ENCODE measurements around the gene DMC1. TPM values are rescaled to one million over a fixed set of nuclear protein-coding genes. Genes with fewer than 3 reads are reported as not detected.

Gene DMC1
- total RNA-seq, 1 experiment from 2014 or later: 0.89 TPM

- no peak overlapping the region for H3K4me3 ChIP-seq (replicated peaks in 1 of 2; ENCODE audit: low read depth in 1 of 2, low read length in 2 of 2)
- H3K9me2 ChIP-seq (ENCODE audit: insufficient read depth): no peaks in the 10 kb centered on the region
- H3K27me3 ChIP-seq (ENCODE audit: insufficient read depth, low read length): no peaks in the 10 kb centered on the region
- H3K9me3 ChIP-seq (ENCODE audit: control insufficient read depth in 1 of 2, insufficient read depth in 1 of 2, low read depth in 1 of 2, low read length in 2 of 2): no peaks in the 10 kb centered on the region
- no peak overlapping the region for H3K4me2 ChIP-seq (ENCODE audit: low read length)
- H3K79me2 ChIP-seq (ENCODE audit: insufficient read depth, low read length): no peaks in the 10 kb centered on the region
- H3K36me3 ChIP-seq (ENCODE audit: control insufficient read depth in 1 of 2, insufficient read depth in 2 of 2, low read length in 2 of 2): no peaks in the 10 kb centered on the region
- H4K20me1 ChIP-seq (ENCODE audit: insufficient read depth): no peaks in the 10 kb centered on the region
- ChIA-PET POLR2A (no interaction called here), CTCF (interaction anchor here (1.5 kb wide), 1 partner anchor 48 kb away, joined by 5 read pairs; no protein-coding TSS in a partner anchor), RAD21 (ENCODE audit: low non-redundant PET in 1 of 2, low total read pairs in 2 of 2, uncharacterized antibody in 2 of 2, unreplicated experiment in 2 of 2) (no interaction called here)
- no peak overlapping the region for H2AFZ ChIP-seq (ENCODE audit: low read depth, low read length, poor library complexity, severe bottlenecking)
- H3K4me1 ChIP-seq (ENCODE audit: control insufficient read depth in 1 of 2, insufficient read depth in 2 of 2, low read length in 2 of 2): no peaks in the 10 kb centered on the region
- ATAC-seq (no peak), DNase-seq (ENCODE audit: low read depth, low spot score) (no peak)
- no TSS peak for BruUV-seq (replicated peaks)
- intact Hi-C loops (cut with micrococcal nuclease): no loop called here
- TF ChIP-seq ATF3 (IDR thresholded peaks at IDR 0.05) (no peak), SRF (IDR thresholded peaks at IDR 0.05; ENCODE audit: low read depth) (no peak), MAX (IDR thresholded peaks at IDR 0.05) (no peak), EZH2 (IDR thresholded peaks at IDR 0.05) (no peak), ELF1 (IDR thresholded peaks at IDR 0.05; ENCODE audit: borderline replicate concordance, low read depth) (no peak)
- H3K9ac ChIP-seq (ENCODE audit: low read length): no peak overlapping the region
- H3K27ac ChIP-seq (ENCODE audit: low read depth, low read length): no peak overlapping the region
Observed at GRCh38 chr22:38523479-38523878, 46.5 kb downstream of the DMC1 start.

GRCh38 chr22:38523029-38523428 lies 47.0 kb downstream of the DMC1 start:
- CTCF ChIA-PET: interaction anchor here (1.5 kb wide), 1 partner anchor 48 kb away, joined by 5 read pairs; no protein-coding TSS in a partner anchor
- RAD21 ChIA-PET (ENCODE audit: low non-redundant PET in 1 of 2, low total read pairs in 2 of 2, uncharacterized antibody in 2 of 2, unreplicated experiment in 2 of 2): no interaction called here
- intact Hi-C loops (cut with micrococcal nuclease): no loop called here
- Histone ChIP-seq H3K9me3 (ENCODE audit: control insufficient read depth in 1 of 2, insufficient read depth in 1 of 2, low read depth in 1 of 2, low read length in 2 of 2) (no peaks in the 10 kb centered on the region), H3K4me1 (ENCODE audit: control insufficient read depth in 1 of 2, insufficient read depth in 2 of 2, low read length in 2 of 2) (no peaks in the 10 kb centered on the region), H3K4me2 (ENCODE audit: low read length) (no peak overlapping the region), H3K9ac (ENCODE audit: low read length) (no peak overlapping the region), H3K36me3 (ENCODE audit: control insufficient read depth in 1 of 2, insufficient read depth in 2 of 2, low read length in 2 of 2) (no peaks in the 10 kb centered on the region), H4K20me1 (ENCODE audit: insufficient read depth) (no peaks in the 10 kb centered on the region), H3K4me3 (replicated peaks in 1 of 2; ENCODE audit: low read depth in 1 of 2, low read length in 2 of 2) (no peak overlapping the region), H3K9me2 (ENCODE audit: insufficient read depth) (no peaks in the 10 kb centered on the region), H3K27ac (ENCODE audit: low read depth, low read length) (no peak overlapping the region), H3K79me2 (ENCODE audit: insufficient read depth, low read length) (no peaks in the 10 kb centered on the region), H3K27me3 (ENCODE audit: insufficient read depth, low read length) (no peaks in the 10 kb centered on the region), H2AFZ (ENCODE audit: low read depth, low read length, poor library complexity, severe bottlenecking) (no peak overlapping the region)
- no peak for TF ChIP-seq JUND (IDR thresholded peaks at IDR 0.05)
- no peak for TF ChIP-seq ZFX (IDR thresholded peaks at IDR 0.05)
- no peak for TF ChIP-seq POLR2A (IDR thresholded peaks at IDR 0.05; ENCODE audit: borderline replicate concordance, extremely low read depth, insufficient read depth, insufficient read length)
- no peak for TF ChIP-seq CEBPB (IDR thresholded peaks at IDR 0.05; ENCODE audit: low read depth)
- TF ChIP-seq EZH2phosphoT487 (IDR thresholded peaks at IDR 0.05; ENCODE audit: borderline replicate concordance): no peak
- TF ChIP-seq SIN3A (IDR thresholded peaks at IDR 0.05; ENCODE audit: low read depth): no peak
- no peak for TF ChIP-seq SRF (IDR thresholded peaks at IDR 0.05; ENCODE audit: low read depth)
- no peak for TF ChIP-seq YY1 (IDR thresholded peaks at IDR 0.05; ENCODE audit: extremely low read depth, insufficient replicate concordance, low read depth, low read length)
- TF ChIP-seq MAX (IDR thresholded peaks at IDR 0.05): no peak
- no peak for TF ChIP-seq TCF7L2 (IDR thresholded peaks at IDR 0.05; ENCODE audit: borderline replicate concordance, extremely low read depth, insufficient read depth, insufficient read length)
- ATAC-seq (no peak), DNase-seq (ENCODE audit: low read depth, low spot score) (no peak)
- no TSS peak for BruUV-seq (replicated peaks)
- POLR2A ChIA-PET: no interaction called here

All from HCT116 (cell line).